Measurements from ENCODE around the gene TSPAN2.

DNA sequence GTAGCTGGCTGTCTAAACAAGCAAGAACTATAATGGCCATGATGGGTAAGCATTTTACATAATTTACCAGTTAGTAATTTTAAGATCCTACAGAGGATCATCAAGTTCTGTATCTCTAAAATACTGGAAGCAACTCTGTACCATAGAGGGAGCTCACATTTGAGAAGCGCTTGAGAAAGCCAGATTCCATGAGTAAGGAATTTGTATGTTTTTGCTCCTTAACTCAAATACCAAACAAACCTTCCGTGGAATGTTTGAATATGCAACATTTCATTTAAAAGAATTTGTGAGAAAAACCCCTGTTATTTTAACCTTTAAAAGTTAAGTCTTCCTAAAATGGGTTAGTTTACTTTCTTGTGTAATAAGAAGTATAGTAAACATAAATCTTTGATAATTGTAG lies 57.7 kb downstream of the TSPAN2 start:
- TF ChIP-seq, protein P1, sequence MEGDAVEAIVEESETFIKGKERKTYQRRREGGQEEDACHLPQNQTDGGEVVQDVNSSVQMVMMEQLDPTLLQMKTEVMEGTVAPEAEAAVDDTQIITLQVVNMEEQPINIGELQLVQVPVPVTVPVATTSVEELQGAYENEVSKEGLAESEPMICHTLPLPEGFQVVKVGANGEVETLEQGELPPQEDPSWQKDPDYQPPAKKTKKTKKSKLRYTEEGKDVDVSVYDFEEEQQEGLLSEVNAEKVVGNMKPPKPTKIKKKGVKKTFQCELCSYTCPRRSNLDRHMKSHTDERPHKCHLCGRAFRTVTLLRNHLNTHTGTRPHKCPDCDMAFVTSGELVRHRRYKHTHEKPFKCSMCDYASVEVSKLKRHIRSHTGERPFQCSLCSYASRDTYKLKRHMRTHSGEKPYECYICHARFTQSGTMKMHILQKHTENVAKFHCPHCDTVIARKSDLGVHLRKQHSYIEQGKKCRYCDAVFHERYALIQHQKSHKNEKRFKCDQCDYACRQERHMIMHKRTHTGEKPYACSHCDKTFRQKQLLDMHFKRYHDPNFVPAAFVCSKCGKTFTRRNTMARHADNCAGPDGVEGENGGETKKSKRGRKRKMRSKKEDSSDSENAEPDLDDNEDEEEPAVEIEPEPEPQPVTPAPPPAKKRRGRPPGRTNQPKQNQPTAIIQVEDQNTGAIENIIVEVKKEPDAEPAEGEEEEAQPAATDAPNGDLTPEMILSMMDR (IDR thresholded peaks at IDR 0.05) = no peak
- no peak for TF ChIP-seq POLR2A (IDR thresholded peaks at IDR 0.05)
